HG02943 (cell line): Measurements from ENCODE around the gene BRD3.
A peak's percentile ranks its signal among the peaks of the same experiment; 100 is the strongest.

Experiments used
- ATAC-seq: cut with Tn5 transposase; IDR thresholded peaks from one replicate; pipeline ENCODE4 v1.9.1; 2021; ENCODE audit warnings: mild to moderate bottlenecking, low read depth, moderate library complexity; ENCODE audit not compliant: unreplicated experiment

The BRD3 gene

DNA sequence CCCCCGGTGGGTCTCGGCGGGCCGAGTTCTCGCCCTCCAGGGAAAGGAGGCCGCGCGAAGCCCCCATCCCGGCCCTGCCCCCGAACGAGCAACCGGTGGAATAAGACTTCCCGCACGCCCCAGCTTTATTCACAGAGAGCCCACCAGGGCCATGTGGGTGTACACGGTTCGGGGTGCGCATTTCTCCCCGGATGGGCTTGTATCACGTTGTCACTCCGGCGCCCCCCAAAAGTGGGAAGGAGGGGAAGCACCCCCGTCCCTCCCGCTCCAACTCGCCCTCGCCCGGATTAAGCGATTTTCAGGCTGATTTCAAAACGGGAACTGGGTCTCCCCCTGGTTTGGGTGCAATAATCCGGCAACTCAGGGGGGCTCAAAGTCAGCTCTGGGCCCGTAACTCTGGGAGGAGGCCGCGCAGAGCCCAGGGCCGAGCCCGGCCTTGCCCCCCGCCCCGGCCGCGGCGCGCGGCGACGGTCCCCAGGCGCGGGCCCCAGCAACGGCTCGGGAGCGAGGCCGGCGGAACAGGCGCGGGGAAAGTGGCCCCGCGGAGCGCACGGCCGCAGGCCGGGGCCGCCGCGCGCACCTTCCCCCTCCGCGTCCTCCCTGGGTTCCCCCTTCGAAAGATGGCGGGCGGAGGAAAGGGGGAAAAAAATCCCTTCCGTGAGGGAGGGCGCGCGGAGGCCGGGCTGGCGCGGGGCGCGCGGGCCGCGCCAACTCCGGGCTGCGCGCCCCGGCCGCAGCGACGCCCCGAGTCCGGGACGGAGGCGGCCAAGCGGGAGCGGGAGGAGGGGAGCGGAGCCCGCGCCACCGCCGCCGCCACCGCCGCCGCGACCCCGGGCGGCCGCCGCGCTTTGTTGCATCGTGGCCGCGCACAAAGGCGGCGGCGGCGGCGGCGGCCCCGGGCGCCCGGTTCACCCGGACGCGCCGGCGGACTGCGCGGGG lies 644 bp downstream of the BRD3 start:
- peak; percentile 9 for ATAC-seq

- ATAC-seq, result no peak
Observed at GRCh38 chr9:134066526-134066912, 1.3 kb downstream of the BRD3 start.

DNA sequence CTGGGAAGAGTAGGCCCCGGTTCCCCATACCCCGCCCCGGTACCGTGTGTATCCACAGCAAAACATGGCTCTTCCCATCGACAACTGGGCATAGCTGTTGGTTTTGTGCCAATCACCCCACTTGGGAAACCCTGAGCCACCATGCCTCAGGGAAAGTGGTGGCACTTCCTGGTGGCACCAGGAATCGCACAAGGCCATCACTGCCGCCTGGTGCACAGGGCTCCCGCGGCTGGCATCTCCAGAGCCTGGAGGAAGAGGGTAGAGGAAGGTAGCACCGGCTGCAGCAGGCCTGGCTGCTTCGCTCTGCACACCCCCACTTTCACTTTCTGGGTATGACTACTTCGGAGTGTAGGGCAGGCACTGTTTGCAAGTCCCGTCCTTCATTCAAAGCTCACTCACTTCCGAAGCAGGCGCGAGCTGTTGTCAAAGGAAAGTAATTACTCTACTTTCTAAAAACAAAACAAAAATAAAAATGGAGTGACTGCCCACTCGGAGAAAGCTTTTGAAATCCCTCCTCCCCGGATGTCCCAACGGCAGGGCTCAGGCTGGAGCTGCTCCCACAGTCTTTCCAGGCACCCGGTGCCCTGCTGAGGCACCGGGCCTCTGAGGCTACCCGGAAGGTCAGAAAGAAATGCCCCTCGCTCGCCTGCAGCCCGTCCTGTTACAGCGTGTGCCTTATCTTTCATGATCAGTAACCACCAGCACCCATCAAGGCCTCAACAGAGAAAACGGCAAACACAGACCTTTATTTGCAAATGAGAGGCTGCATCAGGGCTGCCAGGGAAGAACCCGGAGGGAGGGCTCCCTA lies 2.0 kb downstream of the BRD3 start:
- ATAC-seq, result no peak

DNA sequence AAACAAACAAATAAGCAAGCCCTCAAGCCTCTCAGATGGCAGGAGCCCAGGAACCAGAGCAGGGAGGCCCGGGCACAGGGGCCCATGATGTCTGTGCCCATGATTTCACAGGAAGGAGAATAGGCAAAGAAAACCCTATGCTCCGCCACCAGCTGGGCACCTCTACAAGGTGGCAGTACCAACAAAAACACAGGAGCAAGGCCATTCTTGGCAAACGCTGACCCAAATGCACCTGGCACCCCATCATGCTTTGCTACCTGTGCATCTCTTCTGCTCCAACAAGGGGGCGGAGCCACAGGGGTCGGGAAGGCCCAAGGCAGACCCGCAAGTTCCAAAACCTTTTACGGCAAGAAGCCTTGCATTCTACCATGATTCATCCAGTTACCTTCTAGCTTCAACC lies 3.1 kb downstream of the BRD3 start:
- ATAC-seq, result no peak

- no peak for ATAC-seq
Observed at GRCh38 chr9:134063571-134064450, 4.0 kb downstream of the BRD3 start.

GRCh38 chr9:134063088-134063570 lies 4.7 kb downstream of the BRD3 start:
- no peak for ATAC-seq

DNA sequence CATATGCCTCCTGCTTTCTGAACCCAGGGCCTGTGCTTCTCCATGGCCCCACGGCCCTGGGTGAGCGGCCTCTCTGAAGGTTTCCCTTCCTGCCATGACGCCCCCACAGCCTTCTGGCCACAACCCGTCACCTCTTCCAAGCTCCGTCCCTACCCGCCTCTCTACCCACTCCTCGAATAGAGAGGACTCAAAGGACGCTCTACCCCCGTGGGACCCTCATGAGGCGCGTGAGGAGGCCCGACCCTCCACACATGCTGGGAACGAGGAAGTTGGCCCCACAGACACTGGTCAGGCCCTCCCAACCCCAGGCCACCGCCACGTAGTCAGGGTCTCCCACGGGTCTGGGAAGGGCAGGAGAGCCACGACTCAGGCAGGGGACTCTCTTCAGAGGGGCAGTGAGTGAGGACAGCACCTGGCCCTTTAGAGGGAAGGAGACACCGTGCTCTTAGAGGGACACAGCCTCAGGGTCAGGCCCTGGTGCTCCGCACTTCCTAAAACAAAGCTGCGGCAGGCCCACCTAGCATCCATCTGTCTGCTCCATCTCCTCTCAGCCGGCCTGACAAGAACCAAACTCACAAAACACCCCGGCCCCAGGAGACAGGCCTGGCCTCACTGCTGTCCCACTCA lies 5.3 kb downstream of the BRD3 start:
- no peak for ATAC-seq

DNA sequence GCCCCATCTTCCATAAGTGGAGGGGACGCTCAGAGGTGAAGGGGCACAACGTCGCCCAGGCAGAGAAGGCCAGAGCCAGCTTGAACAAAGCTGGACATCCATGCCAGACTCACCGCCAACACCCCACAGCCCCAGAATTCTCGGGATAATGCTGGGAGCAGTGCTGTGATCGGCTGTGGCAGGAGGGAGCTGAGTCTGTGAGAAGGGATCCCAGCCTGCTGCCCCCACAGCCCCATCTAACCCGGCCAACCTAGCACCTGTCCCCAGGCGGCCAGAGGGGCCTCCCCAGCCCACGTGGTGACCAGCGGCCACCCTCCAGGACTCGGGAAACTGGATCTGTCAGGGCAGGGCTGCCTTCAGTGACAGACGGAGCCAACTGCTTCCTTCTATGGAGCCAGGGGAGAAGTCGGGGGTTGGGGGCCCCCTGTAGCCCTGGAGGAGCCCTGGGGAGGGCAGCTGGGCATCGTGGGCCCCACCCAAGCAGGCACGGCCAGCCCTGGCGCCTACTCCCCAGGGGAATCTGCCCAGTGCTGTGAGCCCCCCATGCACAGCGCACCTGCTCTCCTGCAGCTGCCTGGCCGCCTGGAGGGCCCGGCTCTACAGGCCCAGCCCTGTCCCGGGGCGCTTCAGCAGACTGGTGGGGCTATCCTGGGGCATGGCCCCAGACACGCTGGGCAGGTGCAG lies 6.0 kb downstream of the BRD3 start:
- no peak for ATAC-seq

DNA sequence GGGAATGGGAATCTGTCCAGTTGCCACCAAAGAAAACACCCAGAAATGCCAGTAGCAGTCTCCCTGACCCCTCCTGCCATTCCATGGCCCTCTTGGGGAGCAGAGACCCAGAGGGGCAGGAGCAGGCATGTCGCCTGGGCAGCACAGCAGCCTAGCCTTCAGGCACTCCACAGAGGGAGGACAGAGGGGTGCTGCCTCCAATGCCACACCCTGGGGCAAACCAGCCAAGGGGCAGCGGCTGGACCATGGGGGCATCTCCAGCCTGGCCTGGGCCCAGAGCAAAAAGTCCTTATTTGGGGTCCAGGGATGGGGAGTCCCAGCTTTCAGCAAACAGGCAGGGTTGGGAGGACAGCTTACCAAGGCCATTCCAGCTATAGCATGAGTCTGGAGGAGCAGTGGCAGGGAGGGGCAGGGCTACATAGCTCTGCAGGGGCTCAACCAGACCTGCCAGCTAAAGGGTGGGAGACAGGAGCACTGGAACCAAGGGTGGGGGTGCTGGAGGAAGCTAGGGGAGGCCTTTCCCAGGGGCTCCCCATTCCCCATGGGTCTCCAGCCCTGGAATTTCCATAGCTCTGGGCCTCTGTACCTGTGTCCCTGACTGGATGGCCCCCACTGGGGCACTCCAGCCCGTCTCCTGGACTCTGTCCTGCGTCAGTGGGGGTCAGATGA lies 6.7 kb downstream of the BRD3 start:
- ATAC-seq, result no peak

DNA sequence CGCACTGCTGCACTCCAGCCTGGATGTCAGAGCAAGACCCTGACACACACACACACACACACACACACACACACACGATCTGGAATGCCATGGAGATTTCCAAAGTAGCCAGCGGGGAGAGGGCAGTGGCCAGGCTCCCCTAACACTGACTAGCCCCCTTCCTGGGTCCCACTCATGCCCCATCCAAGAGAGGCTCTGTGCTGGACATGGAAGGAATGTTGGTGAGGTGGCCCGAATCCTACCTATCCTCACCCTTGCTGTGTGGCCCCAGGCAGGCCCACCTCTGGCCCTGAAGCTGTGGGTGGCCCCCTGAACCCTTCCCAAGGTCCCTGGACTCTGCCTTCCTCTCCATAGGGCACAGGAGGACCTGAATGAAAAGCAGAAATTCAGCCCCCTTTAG lies 7.3 kb downstream of the BRD3 start:
- ATAC-seq, result no peak

DNA sequence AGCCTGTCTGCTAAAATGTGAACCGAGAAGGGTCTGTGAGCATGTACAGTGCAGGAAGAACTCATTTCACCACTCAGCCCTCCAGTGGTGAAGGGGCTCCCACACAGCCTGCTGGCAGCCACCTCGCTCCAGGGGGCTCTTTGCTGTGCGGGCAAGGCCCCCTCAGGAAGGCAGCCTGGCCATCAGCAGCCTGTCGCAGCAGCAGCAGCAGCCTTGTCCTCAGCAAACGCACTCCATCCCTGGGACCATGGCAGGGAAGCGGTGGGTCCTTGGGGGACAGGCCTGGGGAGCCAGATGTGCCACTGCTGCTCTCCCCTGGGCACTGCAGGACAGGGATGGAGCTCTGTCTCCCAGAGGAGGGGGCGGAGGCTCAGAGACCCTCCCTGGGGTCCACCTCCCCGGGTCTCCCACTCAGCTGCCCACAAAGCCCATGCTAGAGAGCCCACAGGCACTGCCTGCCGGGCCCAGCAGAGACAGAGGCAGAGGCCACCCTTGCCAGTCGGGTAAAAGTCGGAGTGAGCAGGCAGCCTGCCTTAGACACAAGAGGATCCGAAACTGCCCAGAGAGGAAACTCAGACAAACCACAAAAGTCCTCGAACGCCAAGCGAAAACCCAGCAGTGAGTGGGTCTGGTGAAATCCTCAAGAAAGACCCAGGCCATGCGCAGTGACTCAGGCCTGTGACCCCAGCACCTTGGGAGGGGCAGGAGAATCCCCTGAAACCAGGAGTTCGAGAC lies 8.0 kb downstream of the BRD3 start:
- peak; percentile 59 for ATAC-seq

GRCh38 chr9:134059188-134059641 lies 8.6 kb downstream of the BRD3 start:
- no peak for ATAC-seq

GRCh38 chr9:134058716-134059115 lies 9.1 kb downstream of the BRD3 start:
- no peak for ATAC-seq

GRCh38 chr9:134057751-134058701 lies 9.8 kb downstream of the BRD3 start:
- no peak for ATAC-seq

GRCh38 chr9:134057307-134057657 lies 10.5 kb downstream of the BRD3 start:
- no peak for ATAC-seq

- no peak for ATAC-seq
Observed at GRCh38 chr9:134056483-134057306, 11.1 kb downstream of the BRD3 start.
